Measurements from ENCODE around the gene DNAJC16. TPM values are rescaled to one million over a fixed set of nuclear protein-coding genes. Genes with fewer than 3 reads are reported as not detected.
A peak's percentile ranks its signal among the peaks of the same experiment; 100 is the strongest.

Gene DNAJC16
- total and polyA plus RNA-seq, 12 donors = 4.8 to 34.0 (median 19.9) TPM

DNA sequence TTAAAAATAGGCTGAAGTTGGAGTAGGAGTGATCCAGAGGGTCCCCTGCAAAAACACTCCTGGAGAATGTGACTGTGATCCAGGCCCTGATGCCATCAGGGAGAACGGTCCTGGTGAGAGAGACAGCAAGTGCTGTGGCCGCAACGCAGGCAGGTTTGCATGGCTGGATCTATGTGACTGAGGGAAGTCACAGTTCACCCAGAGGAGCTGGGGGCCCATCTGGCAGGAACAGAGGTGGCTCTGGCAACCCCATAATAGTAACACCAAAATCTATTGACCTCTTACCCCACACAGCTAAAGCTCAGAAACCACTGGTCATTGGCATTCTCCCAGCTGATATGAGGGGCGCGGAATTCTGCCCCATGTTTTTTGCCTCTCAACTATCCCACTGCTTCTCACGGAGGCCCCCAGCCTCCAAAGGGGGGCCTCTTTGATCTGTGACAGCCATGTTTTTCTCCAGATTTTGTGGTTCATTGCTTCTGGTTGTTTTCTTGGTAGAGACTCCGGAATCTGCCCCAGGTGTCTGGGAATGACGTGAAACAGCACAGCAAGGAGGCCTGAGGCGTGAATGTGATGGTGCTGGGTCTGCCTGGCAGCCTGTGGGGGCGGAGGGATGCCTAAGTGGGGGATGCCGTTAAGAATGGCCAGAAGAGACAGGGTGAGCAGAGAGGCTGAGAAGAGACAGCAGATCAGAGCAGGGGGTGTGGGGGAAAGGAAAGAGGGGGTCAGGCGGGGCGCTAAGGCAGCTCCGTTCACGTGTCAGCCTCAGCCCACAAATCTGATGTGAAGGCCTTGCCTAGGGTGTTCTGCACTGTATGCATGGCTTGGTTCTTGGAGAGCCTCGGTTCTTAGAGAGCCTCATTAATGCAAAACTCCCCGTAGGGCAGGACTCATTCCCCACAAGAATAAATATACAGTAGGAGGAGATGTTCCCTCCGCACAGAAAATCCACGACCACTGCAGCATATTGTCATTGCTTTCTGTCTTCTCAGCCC, 26.2 kb upstream of the DNAJC16 start:
- H3K27ac ChIP-seq = no peak overlapping the region
- whole genome bisulfite sequencing, 4 donors = 80 to 82% (median 81%) methylated on average over 19 of the region's 19 CpGs
- intact Hi-C loops (cut with DNase I) = loop anchor here (5.0 kb wide), 2 partner anchors 173 to 178 kb away; no protein-coding TSS in a partner anchor
- H3K4me3 ChIP-seq = no peak overlapping the region
- H3K4me1 ChIP-seq (replicated peaks in 1 of 2) = no peaks in the 10 kb centered on the region
- no peaks in the 10 kb centered on the region for H3K9me3 ChIP-seq (replicated peaks in 1 of 3)
- DNase-seq = no peak
- TF ChIP-seq, protein P1, sequence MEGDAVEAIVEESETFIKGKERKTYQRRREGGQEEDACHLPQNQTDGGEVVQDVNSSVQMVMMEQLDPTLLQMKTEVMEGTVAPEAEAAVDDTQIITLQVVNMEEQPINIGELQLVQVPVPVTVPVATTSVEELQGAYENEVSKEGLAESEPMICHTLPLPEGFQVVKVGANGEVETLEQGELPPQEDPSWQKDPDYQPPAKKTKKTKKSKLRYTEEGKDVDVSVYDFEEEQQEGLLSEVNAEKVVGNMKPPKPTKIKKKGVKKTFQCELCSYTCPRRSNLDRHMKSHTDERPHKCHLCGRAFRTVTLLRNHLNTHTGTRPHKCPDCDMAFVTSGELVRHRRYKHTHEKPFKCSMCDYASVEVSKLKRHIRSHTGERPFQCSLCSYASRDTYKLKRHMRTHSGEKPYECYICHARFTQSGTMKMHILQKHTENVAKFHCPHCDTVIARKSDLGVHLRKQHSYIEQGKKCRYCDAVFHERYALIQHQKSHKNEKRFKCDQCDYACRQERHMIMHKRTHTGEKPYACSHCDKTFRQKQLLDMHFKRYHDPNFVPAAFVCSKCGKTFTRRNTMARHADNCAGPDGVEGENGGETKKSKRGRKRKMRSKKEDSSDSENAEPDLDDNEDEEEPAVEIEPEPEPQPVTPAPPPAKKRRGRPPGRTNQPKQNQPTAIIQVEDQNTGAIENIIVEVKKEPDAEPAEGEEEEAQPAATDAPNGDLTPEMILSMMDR (IDR thresholded peaks at IDR 0.05) = no peak
- TF ChIP-seq POLR2A (IDR thresholded peaks at IDR 0.05) = no peak
- H3K27me3 ChIP-seq = no peaks in the 10 kb centered on the region
- H3K36me3 ChIP-seq (replicated peaks in 1 of 2) = peaks cover 0 to 13% of the 10 kb centered on the region in 2 donors

DNA sequence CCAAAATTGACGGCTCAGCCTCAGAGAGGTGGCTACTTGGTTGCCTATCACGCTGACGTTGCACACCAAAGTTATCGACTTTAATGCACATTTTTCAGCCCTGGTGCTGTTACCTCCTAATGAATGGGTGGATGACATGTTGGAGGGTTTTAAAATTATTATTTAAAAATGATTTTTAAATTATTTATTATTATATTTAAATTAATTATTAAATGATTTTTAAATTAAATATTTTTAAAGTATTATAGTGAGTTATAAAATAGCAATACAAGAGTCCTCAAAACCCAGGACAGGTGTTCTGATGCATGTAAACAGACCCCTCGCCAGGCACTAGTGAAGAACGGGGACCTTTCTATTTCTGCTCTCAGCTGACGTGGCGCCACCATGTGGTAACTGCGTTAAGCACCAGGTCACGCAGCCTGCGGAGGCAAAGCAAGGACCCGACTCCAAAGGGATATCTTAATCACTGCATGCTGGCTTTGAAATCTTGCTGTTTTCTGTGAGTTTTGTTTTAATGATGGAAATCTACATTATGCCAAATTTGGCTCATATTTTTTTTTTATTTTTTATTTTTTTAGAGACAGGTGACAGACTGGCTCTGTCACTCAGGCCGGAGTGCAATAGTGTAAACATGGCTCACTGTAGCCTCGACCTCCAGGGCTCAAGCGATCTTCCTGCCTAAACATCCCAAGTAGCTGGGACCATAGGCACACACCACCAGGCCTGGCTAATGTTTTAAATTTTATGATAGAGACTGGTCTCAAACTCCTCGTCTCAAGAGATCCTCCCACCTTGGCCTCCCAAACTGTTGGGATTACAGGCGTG, 25.2 kb upstream of the DNAJC16 start:
- TF ChIP-seq POLR2A (IDR thresholded peaks at IDR 0.05) = no peak
- TF ChIP-seq, protein P1 (IDR thresholded peaks at IDR 0.05) = peak; percentile 44 to 76 (median 68)
- intact Hi-C loops (cut with DNase I) = loop anchor here (5.0 kb wide), 2 partner anchors 174 to 179 kb away; no protein-coding TSS in a partner anchor
- peak; percentile 66 to 91 (median 79) for DNase-seq
- H3K27ac ChIP-seq = no peak overlapping the region
- 58 to 61% (median 58%) methylated on average over 17 of the region's 17 CpGs for WGBS, 4 donors
- H3K4me1 ChIP-seq (replicated peaks in 1 of 2) = no peaks in the 10 kb centered on the region
- no peaks in the 10 kb centered on the region for H3K27me3 ChIP-seq
- H3K36me3 ChIP-seq (replicated peaks in 1 of 2) = peaks cover 0 to 16% of the 10 kb centered on the region in 2 donors
- H3K9me3 ChIP-seq (replicated peaks in 1 of 3) = no peaks in the 10 kb centered on the region
- H3K4me3 ChIP-seq = no peak overlapping the region

DNA sequence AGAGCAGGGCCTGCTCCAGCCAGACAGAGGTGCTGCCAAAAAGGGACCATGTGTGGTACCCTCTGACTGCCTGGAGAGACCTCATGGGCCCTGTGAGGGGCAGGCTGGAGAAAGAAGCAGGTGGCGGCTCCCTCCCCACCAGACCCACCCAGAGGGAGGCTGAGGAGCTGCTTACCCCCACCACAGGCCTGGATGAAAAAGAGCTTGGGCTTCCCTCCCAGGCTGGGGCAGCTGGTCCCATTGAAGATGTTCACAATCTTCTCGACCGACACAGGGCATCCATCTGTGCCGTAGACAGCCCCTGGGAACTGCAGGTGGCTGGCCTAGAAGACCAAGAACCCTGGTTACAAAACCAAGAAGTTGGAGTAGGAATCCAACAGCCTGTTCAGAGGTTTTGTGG, 22.2 kb upstream of the DNAJC16 start:
- no peak for DNase-seq
- H3K4me1 ChIP-seq (replicated peaks in 1 of 2) = no peaks in the 10 kb centered on the region
- no peak for TF ChIP-seq POLR2A (IDR thresholded peaks at IDR 0.05)
- TF ChIP-seq, protein P1 (IDR thresholded peaks at IDR 0.05) = no peak
- no peak overlapping the region for H3K27ac ChIP-seq
- H3K36me3 ChIP-seq (replicated peaks in 1 of 2) = peaks cover 0 to 16% of the 10 kb centered on the region in 2 donors
- H3K27me3 ChIP-seq = no peaks in the 10 kb centered on the region
- no peak overlapping the region for H3K4me3 ChIP-seq
- 91 to 100% (median 95%) methylated on average over 2 to 4 of the region's 4 CpGs; no CpG with 5 or more reads in 1 of the 4 donors for WGBS, 4 donors
- intact Hi-C loops (cut with DNase I) = loop anchor here (5.0 kb wide), 2 partner anchors 177 to 182 kb away; no protein-coding TSS in a partner anchor
- no peaks in the 10 kb centered on the region for H3K9me3 ChIP-seq (replicated peaks in 1 of 3)

DNA sequence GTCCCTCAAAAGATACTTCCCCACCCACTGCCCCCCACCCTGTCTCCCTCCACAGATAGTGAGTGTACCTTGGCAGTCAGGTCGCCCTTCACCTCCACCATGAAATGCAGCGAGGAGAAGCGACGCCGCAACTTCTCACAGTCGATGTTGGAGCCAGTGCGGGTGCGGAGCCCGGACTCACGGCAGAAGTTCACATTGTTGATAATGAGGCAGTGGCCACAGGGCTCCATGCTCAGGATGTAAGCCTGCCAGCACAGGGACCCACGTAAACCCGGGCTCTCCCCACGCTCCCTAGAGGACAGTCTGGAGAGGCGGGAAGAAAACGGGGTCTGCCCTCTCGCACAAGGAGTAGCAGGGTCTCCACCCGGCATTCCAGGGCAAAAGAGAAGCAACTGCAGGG, 19.8 kb upstream of the DNAJC16 start:
- intact Hi-C loops (cut with DNase I) = no loop called here
- Histone ChIP-seq H3K4me1 (replicated peaks in 1 of 2) (no peaks in the 10 kb centered on the region), H3K4me3 (no peak overlapping the region), H3K9me3 (replicated peaks in 1 of 3) (no peaks in the 10 kb centered on the region), H3K36me3 (replicated peaks in 1 of 2) (peaks cover 0 to 16% of the 10 kb centered on the region in 2 donors), H3K27me3 (no peaks in the 10 kb centered on the region), H3K27ac (no peak overlapping the region)
- no peak for DNase-seq
- TF ChIP-seq POLR2A (IDR thresholded peaks at IDR 0.05) = no peak
- TF ChIP-seq, protein P1 (IDR thresholded peaks at IDR 0.05) = no peak
- WGBS, 4 donors = 94 to 96% (median 95%) methylated on average over 13 to 17 of the region's 17 CpGs
